ENCODE measurements around the gene IRF7.

- TF ChIP-seq CTCF (IDR thresholded peaks at IDR 0.05) = no peak
- TF ChIP-seq USF2 (IDR thresholded peaks at IDR 0.05; ENCODE audit: borderline replicate concordance, low read depth, low read length) = no peak
- no peak for TF ChIP-seq USF1 (IDR thresholded peaks at IDR 0.05; ENCODE audit: borderline replicate concordance, low read depth)
- no peak for TF ChIP-seq REST (IDR thresholded peaks at IDR 0.05; ENCODE audit: low read depth, low read length)
- TF ChIP-seq RFX5 (IDR thresholded peaks at IDR 0.05; ENCODE audit: low read length) = no peak
- TF ChIP-seq TEAD4 (IDR thresholded peaks at IDR 0.05; ENCODE audit: borderline replicate concordance, insufficient read depth) = no peak
- TF ChIP-seq RXRA (IDR thresholded peaks at IDR 0.05; ENCODE audit: borderline replicate concordance, low read depth) = no peak
- no peak for TF ChIP-seq FOSL2 (IDR thresholded peaks at IDR 0.05; ENCODE audit: borderline replicate concordance, low read depth)
Measured at GRCh38 chr11:611001-611996, 4.5 kb downstream of the IRF7 start.

Data from SK-N-SH (cell line).